ENCODE measurements around the gene NACC2.

GRCh38 chr9:136142414-136142796 lies 47.3 kb upstream of the NACC2 start:
- TF ChIP-seq EZH2phosphoT487 (IDR thresholded peaks at IDR 0.05; ENCODE audit: low read depth) = no peak
- TF ChIP-seq CTCF (IDR thresholded peaks at IDR 0.05; ENCODE audit: low read depth, low read length) = no peak

Measured in OCI-LY3 (cell line).